ENCODE data around the gene USP35.

The USP35 gene

DNA sequence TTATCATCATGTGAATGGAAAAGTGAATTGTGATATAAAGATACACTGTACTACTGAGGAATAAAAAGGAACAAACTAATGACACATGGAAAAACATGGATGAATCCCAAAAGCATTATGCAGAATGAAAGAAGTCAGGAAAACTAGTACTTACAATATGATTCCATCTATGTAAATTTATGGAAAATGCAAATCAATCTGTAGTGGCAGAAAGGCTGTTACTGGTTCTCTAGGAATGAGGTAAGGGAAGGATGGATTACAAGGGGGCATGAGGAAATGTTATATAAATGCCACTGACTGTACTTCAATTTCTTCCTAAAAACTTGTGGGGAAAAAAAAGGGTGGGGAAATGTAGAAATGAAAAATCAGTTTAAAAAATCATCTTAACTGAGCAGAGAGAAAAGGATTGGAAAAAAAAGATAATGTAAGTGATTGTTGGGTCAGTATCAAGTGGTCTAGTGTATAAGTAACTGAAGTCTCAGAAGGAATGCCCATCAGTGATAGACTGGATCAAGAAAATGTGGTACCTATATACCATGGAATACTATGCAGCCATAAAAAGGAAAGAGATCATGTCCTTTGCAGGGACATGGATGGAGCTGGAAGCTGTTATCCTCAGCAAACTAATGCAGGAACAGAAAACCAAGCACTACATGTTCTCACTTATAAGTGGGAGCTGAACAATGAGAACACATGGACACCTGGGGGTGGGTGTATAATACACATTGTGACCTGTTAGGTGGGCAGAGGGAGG lies 48.8 kb downstream of the USP35 start:
- DNase-seq, result no peak

GRCh38 chr11:78239781-78240180 lies 51.1 kb downstream of the USP35 start:
- DNase-seq, result no peak

GRCh38 chr11:78241475-78241874 lies 52.8 kb downstream of the USP35 start:
- no peak for DNase-seq

DNA sequence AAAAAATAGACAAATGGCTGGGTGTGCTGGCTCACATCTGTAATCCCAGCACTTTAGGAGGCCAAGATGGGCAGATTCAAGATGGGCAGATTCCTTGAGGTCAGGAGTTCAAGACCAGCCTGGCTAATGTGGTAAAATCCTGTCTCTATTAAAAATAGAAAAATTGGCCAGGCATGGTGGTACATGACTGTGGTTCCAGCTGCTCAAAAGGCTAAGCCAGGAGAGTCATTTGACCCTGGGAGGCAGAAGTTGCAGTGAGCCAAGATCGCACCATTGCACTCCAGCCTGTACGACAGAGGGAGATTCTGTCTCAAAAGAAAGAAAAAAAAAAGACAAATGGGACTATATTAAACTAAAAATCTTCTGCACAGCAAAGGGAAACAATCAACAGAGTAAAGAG lies 55.4 kb downstream of the USP35 start:
- no peak for DNase-seq

DNA sequence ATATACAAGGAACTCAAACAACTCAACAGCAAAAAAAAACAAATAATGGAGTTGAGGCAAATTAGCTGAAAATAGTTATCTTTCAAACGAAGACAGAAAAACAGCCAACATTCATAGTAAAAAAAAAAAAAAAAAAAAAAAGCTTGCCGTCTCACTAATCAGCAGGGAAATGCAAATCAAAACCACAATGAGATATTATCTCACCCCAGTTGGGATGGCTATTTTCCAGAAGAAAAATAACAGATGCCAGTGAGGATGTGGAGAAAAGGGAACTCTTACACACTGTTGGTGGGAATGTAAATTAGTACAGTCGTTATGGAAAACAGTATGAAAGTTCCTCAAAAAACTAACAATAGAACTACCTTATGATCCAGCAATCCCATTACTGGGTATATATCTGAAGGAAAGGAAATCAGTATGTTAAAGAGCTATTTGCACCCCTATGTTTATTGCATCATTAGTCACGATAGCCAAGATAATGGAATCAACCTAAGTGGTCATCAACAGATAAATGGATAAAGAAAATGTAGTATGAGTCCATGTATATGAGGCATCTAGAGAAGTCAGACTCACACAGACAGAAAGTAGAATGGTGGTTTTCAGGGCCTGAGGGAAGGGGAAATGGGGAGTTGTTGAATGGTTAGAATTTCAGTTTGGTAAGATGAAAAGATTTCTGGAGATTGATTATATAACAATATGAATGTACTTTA lies 56.0 kb downstream of the USP35 start:
- DNase-seq, result no peak

GRCh38 chr11:78248191-78248590 lies 59.5 kb downstream of the USP35 start:
- no peak for DNase-seq

DNA sequence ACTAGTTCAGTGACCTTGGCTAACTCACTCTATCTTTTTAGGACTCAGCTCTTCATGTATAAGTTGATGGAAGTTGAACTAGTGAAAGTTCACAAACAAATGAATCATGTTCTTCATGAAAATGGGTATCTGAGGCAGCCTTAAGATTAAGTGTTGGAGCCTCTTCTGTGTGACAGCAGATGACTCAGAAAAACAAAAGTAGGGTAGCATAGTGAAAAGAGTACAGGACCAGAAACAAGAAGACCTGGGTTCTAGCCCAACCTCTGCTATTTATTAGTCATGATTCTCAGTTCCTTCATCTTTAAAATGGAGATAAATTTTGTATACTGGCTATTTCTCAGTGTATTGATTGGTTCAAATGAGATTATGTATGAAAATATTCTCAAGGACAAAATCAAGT lies 60.2 kb downstream of the USP35 start:
- DNase-seq, result no peak

GRCh38 chr11:78250099-78250498 lies 61.4 kb downstream of the USP35 start:
- DNase-seq, result no peak

- DNase-seq, result no peak
Observed at GRCh38 chr11:78251083-78251775, 62.5 kb downstream of the USP35 start.

- no peak for DNase-seq
Observed at GRCh38 chr11:78253797-78254196, 65.1 kb downstream of the USP35 start.

DNA sequence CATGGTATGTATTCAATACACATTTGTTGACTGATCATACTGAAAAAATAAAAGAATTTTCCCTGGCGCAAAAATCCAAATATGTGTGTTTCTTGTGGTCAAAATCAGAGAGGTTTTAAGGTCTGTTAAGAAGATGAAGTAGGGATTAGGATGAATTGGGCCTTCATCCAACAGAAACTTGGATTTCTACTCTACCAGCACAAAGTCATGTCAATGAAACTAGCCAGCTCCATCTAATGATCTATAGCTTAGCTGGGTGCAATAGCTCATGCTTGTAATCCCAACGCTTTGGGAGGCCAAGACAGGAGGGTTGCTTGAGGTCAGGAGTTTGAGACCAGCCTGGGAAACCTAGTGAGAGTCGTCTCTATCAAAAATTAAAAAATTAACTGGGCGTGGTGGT lies 65.5 kb downstream of the USP35 start:
- DNase-seq, result no peak

- no peak for DNase-seq
Observed at GRCh38 chr11:78255919-78256318, 67.2 kb downstream of the USP35 start.

- DNase-seq, result no peak
Observed at GRCh38 chr11:78256962-78257361, 68.2 kb downstream of the USP35 start.

GRCh38 chr11:78257654-78258053 lies 68.9 kb downstream of the USP35 start:
- DNase-seq, result no peak

DNA sequence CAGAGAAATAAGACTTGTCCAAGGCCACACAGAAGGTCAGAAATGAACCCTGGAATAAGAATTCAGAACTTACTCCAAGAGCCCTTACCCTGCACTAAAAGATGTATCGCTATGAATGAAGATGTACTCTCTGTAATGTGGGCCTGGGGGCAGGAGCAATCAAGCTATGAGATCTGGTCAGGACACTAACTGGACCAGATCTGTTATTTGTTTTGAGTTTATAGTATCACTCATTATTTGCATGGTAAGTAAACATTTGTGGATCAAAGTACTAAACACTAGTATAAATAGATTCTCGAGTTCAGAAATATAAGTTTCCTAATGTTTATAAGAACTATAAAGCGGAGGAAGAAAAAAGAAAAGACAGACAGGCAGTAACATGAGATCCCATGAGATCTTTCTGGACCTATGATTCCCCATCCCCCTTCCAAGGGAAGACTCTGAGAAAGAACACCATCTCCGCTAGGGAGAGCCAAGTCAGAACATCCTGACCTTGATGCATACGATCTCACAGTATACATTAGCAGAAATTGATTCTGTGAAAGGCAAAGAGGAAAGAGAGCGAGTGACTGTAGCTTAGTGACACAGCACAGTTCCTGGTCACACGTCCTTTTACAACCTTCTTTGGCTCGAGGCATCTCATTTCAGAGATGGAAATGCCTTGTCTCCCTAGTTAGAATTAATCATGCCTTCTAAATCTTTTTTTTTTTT lies 71.2 kb downstream of the USP35 start:
- DNase-seq, result no peak

- DNase-seq, result no peak
Observed at GRCh38 chr11:78261367-78261766, 72.6 kb downstream of the USP35 start.

DNA sequence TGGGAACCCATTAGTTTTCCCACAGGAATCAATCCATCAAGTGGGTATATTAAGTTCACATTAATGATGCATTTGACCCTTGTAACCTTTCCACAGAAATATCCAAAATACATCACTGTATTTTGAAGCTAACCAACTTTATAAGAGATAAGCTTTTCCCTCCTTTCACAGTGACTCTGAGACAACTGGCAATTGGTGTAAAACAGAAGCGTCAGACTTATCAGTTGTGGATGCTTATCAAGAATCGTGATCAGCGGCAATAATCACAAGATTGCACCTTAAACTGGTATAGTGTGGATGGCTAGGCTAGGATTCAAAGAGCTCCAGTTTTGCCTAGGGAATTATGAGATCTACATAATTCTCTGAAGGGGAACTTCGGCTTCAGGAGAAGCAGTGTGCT lies 73.1 kb downstream of the USP35 start:
- DNase-seq, result no peak

- no peak for DNase-seq
Observed at GRCh38 chr11:78262238-78262637, 73.5 kb downstream of the USP35 start.

DNA sequence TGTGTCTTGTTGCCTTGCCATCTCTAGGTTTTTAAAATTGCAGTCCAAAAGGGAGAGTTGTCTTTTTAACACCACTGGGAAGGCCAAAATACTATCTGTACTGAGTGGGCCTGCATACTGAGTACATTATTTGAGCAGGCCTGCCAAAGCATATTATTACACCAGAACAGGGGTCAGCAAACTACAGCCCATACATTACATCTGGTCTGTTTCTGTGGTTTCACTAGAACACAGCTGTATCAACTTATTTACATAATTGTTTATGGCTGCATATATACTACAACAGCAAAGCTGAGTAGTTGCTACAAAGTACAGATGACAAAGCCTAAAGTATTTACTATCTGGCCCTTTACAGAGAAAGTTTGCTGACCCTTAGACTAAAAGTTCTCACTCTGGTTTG lies 74.0 kb downstream of the USP35 start:
- no peak for DNase-seq

Data from RPMI8226 (cell line).